ENCODE data around the gene SH3PXD2B. TPM values are rescaled to one million over a fixed set of nuclear protein-coding genes. Genes with fewer than 3 reads are reported as not detected.

The SH3PXD2B gene
- total and polyA plus RNA-seq, 10 of the 15 experiments (the other 5 are each of a cell fraction or from before 2014, with no cell fraction given), result 0.05 to 1.6 (median 0.57) TPM

DNA sequence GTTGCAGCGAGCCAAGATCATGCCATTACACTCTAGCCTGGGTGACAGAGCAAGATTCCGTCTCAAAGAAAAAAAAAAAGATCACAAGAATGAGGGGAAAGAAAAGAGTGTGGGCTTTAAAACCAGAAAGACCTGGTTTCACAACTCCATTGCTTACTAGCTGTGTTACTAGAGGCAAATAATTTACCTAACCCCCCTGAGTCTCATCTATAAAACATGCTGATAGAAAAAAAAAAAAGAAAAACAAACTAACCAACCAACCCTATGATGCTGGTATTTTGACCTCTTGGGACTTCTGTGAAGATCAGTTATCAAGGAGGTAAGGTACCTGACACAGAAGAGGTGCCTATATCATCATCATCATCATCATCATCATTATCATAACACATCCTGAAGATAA, 110.6 kb downstream of the SH3PXD2B start (continued):
- no peak for TF ChIP-seq KLF5 (IDR thresholded peaks at IDR 0.05; ENCODE audit: partially characterized antibody)
- no peak for TF ChIP-seq ATF7 (IDR thresholded peaks at IDR 0.05; ENCODE audit: low read depth)

DNA sequence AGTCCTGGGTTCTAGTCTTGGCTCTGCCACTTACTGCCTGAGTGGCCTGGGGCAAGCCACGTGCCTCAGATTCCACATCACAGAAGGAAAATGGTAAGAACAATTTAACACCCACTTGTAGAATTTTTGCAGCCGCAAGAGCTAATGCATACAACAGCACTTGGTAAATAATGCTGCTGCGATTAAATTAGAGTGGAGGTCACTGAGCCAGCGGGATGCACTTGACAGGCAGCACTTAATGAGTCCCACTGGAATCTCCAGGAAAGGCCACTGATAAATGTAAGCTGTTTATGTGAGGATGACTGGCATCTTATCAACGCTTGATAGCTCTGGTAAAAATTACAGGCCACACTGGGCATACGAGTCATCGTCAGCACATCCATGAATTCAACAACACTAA, 111.4 kb downstream of the SH3PXD2B start:
- 70% methylated on average over 7 of the region's 7 CpGs for WGBS (ENCODE audit: insufficient coverage, insufficient replicate concordance, low lambda C conversion rate, missing lambda C conversion rate)
- no TSS peak for BruUV-seq (replicated peaks)
- FAIRE-seq (no peak), DNase-seq (ENCODE audit: low read depth, low spot score) (no peak), ATAC-seq (no peak)
- RAD21 ChIA-PET (ENCODE audit: unreplicated experiment), result no interaction called here
- Histone ChIP-seq H3K4me3 (no peak overlapping the region), H3K4me1 (ENCODE audit: control insufficient read depth, insufficient read depth, low read length) (no peaks in the 10 kb centered on the region), H3K4me2 (ENCODE audit: control insufficient read depth, insufficient read depth) (no peak overlapping the region), H3K27me3 (replicated peaks in 1 of 2; ENCODE audit: control insufficient read depth in 2 of 2, insufficient read depth in 2 of 2, low read length in 1 of 2) (no peaks in the 10 kb centered on the region), H3K79me2 (ENCODE audit: control insufficient read depth, insufficient read depth, low read length) (no peaks in the 10 kb centered on the region), H3K9ac (ENCODE audit: control insufficient read depth, insufficient read depth, low read length) (no peak overlapping the region), H2AFZ (ENCODE audit: control insufficient read depth, low read depth, low read length) (no peak overlapping the region), H3K9me3 (replicated peaks; ENCODE audit: control insufficient read depth, insufficient read depth, low read length) (no peaks in the 10 kb centered on the region), H4K20me1 (ENCODE audit: control insufficient read depth, insufficient read depth) (no peaks in the 10 kb centered on the region), H3K27ac (ENCODE audit: control insufficient read depth, insufficient read depth) (no peak overlapping the region), H3K36me3 (ENCODE audit: control insufficient read depth in 2 of 2, insufficient read depth in 2 of 2, low read length in 1 of 2) (no peaks in the 10 kb centered on the region)
- in situ Hi-C loops (cut with MboI) (no loop called here), intact Hi-C loops (cut with micrococcal nuclease; ENCODE audit: unreplicated experiment) (no loop called here)
- SMC1A ChIA-PET (ENCODE audit: uncharacterized antibody, unreplicated experiment), result no interaction called here
- CTCF ChIA-PET, result interaction anchor here (1.7 kb wide), 1 partner anchor 9 kb away, joined by 7 read pairs; no protein-coding TSS in a partner anchor
- TF ChIP-seq FOXK2 (IDR thresholded peaks at IDR 0.05), result no peak
- no peak for TF ChIP-seq JUND (IDR thresholded peaks at IDR 0.05; ENCODE audit: low read depth, low read length)
- TF ChIP-seq POLR2AphosphoS2 (IDR thresholded peaks at IDR 0.05; ENCODE audit: low read depth, low read length), result no peak
- no peak for TF ChIP-seq ZZZ3 (IDR thresholded peaks at IDR 0.05; ENCODE audit: control insufficient read depth, insufficient read length, low read depth)
- TF ChIP-seq SMC3 (IDR thresholded peaks at IDR 0.05; ENCODE audit: borderline replicate concordance, low read length), result no peak
- no peak for TF ChIP-seq E2F8 (IDR thresholded peaks at IDR 0.05; ENCODE audit: low read depth, partially characterized antibody)
- TF ChIP-seq CEBPB (IDR thresholded peaks at IDR 0.05; ENCODE audit: borderline replicate concordance in 1 of 2, low read depth in 2 of 2, low read length in 2 of 2), result no peak
- POLR2A ChIA-PET, result no interaction called here

All from GM12878 (cell line).